GM18517 (cell line): ENCODE measurements around the gene CMPK2.
A peak's percentile ranks its signal among the peaks of the same experiment; 100 is the strongest.
"Not testable (repeated sequence)": the region's sequence is repeated elsewhere in the genome, so short reads cannot be mapped to it uniquely, and the experiment has no call there.

Experiments used
- ATAC-seq: cut with Tn5 transposase; IDR thresholded peaks from one replicate; pipeline ENCODE4 v1.9.1; 2021; ENCODE audit warnings: mild to moderate bottlenecking, moderate library complexity; ENCODE audit not compliant: unreplicated experiment

The CMPK2 gene

DNA sequence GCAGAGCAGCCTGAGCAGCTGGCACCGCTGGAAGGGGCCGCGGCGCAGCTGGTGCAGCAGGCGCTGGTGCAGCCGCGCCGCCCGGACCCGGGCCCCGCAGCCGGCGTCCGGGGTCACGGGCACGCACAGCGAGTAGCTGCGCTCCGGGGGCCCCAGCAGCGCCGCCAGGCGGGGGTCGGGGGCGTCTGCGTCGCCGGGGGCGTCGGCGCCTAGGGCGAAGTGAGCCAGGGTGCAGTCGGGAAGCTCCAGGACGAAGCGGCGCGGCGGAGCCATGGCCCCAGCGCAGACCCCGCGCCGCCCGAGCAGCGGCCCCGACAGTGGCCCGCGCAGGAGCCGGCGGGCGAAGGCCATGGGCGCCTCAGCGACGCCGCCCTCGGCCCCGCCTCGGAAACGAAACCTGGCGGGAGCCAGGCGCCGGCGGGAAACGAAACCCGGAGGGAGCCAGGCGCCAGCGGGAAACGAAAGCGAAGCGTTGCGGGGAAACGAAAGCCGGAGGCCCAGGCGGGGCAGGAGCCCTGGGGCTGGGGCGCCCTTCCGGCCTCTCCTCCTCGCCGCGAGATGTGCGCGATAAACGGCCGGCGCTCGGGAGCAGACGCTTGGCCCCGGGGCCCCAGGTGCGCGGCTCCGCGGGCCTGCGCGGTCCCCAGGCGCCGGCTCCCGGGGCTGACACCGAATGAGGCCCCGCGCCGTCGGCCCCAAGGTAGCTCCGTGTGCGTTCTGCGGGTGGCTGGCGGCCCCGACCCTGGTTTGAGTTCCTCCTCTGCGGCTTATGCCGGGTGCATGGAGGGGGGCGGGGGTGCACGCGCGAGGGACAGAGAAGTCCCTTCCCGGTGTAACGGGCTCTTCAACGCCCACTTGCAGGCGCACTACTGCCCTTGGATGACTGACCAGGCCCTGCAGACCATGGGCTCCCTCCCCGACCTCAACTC is at the start of gene CMPK2:
Gene CMPK2 (minus strand): TSS at position 562 of the 929 bp plus-strand sequence. CDS start 211 bp downstream, at position 351.
- ATAC-seq = peak; percentile 78

DNA sequence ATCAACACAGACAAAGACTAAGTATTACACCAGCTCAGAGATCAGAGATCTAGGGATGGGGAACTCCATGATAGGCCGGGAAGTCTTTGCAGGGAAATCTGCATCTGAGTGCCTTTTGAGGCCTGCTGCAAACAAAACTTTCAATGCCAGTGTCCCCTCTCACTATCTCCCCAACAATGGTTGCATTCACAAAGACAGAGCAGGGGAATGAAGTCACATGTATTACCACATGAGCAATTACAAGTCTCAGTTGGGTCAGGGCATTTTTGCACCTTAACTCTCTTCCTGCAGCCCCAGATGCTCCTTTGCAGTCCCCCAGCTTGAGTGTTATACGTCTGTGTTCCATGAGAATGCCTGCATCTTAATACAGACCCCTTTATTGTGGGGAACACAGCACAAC is 49.7 kb upstream of the CMPK2 start:
- ATAC-seq = no peak

GRCh38 chr2:6914828-6915227 is 49.1 kb upstream of the CMPK2 start:
- ATAC-seq = no peak

- ATAC-seq = no peak
Measured at GRCh38 chr2:6913415-6914157, 47.9 kb upstream of the CMPK2 start.

- no peak for ATAC-seq
Measured at GRCh38 chr2:6911721-6912120, 46.0 kb upstream of the CMPK2 start.

DNA sequence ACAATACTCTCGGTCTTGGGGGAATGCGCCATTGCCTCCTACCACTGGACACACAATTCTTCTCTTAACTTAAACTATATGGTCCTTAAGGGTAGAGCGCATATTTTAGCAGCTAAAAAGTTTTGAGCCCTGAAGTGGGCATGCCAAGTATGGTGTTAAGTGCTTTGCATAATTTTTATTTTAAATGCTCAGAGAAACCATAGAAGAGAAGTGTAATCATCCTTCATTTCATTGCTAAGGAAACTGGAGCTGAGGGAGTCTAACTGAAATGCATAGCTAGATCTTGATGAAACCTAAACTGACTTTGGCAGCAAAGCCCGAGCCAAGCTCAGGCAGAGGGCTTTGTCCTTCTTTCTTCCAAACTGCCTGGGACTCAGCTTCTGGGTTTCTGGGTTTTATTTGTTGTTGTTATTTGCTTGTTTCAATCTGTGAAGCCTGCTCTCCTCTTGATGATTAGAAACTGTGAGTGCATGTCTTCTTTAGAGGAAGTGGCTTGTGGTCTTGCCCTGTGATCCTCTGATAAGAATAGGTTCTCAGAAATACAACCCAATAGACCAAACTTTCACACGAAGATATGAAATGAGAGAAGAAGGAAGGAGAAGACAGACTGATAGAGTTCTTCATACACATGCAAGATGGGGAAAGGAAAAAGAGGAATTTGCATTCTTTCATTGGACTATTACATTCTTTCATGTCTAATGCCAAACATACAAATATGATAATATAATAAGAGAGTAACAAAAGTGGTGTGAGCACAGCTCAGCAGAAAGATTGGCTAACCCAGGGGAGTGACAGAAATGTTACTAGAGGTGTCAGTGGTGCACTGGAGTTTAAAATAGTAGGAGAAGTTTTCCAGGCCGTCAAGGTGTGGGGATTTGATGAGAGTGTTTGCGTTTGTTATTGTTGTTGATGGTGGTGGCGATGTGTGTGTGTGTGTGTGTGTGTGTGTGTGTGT is 44.0 kb upstream of the CMPK2 start:
- peak; percentile 99 for ATAC-seq

GRCh38 chr2:6908291-6908690 is 42.6 kb upstream of the CMPK2 start:
- no peak for ATAC-seq

DNA sequence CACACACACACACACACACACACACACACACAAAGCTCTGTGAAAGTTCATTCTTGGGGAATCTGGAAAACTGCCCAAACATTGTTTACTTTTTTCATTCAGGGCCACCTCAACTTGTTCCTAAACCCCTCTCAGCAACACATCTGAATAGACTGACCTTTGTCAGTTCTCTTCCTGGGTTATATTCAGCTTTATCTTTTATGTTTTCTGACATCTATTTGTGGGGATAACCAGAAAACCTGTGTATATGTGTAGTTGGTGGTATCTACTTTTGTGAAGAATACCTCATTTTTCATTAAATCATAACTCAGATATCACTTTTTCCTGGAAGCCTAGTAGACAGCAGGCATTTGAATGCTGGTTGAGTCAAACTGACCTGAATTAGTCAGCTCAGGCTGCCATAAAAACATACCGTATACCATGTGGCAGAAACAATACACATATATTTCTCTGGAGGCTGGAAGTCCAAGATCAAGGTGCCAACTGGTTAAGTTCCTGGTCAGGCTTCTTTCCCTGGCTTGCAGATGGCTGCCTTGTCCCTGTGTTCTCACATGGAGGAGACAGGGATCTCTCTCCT is 40.5 kb upstream of the CMPK2 start:
- no peak for ATAC-seq

- ATAC-seq = no peak
Measured at GRCh38 chr2:6905668-6906067, 40.0 kb upstream of the CMPK2 start.

DNA sequence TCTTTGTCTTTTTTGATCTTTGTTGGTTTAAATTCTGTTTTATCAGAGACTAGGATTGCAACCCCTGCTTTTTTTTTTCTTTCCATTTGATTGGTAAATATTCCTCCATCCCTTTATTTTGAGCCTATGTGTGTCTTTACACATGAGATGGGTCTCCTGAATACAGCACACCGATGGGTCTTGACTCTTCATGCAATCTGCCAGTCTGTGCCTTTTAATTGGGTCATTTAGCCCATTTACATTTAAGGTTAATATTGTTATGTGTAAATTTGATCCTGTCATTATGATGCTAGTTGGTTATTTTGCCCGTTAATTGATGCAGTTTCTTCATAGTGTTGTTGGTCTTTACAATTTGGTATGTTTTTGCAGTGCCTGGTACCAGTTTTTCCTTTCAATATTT is 36.9 kb upstream of the CMPK2 start:
- not testable (repeated sequence) for ATAC-seq

GRCh38 chr2:6896930-6897759 is 31.4 kb upstream of the CMPK2 start:
- no peak for ATAC-seq

GRCh38 chr2:6893876-6894482 is 28.3 kb upstream of the CMPK2 start:
- ATAC-seq = no peak

DNA sequence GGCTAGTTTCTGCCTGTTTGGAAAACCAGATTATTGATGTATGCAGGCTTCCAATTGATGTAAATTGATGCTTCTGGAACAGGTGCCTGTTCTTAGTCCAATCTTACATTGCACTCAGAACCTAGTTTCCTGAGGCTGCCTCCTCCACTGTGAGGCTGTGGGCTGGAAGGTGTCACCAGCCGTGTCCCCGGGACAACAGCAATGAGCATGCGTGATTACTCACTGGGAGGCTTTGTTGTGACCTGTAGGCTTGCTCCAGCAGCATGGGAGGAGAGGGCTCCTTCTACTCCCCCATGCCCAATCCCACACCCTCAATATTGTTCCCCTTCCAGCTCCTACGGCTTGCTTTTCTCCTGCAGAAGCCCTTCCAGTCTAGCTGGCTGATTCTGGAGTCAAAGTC is 23.0 kb upstream of the CMPK2 start:
- ATAC-seq = no peak

DNA sequence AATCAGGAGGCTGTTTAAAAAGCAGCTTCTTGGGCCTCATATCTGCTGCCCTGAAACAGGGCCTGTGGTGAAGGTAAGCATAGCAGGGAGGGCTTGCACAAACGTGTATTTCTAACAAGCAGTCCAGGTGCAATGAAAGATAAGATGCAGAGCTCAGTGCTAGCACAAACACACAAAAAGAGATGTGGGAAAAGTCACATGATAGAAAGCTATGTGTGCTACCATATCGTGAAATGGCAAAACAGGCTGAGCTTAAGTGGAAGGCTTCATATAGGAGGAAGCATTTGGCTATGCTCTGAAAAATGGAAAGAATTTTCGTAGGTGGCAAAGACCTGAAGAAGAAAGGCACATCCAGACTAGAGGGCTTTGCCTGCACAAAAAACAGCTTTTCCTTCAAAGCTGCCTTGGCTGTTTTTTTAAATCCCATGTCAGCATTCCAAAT is 22.1 kb upstream of the CMPK2 start:
- no peak for ATAC-seq

- no peak for ATAC-seq
Measured at GRCh38 chr2:6885968-6886367, 20.3 kb upstream of the CMPK2 start.

DNA sequence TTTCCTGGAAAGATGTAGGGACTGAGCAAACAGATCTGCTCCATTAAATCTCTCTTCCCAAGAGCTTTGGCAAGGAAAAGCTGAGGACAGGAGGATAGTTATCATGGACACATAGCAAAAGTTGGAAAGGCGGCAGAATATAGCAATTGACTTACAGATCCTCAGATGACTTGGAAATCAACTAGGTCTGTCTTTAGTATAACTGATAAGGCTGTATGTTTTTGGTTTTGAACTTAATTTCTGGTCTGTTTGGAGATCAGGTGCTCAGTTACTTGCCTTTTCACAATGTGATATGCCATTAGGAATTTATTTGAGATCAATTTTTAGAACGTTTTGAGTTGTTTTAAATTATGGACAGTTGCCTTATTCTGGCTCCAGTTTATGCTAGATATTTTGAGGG is 19.8 kb upstream of the CMPK2 start:
- no peak for ATAC-seq

DNA sequence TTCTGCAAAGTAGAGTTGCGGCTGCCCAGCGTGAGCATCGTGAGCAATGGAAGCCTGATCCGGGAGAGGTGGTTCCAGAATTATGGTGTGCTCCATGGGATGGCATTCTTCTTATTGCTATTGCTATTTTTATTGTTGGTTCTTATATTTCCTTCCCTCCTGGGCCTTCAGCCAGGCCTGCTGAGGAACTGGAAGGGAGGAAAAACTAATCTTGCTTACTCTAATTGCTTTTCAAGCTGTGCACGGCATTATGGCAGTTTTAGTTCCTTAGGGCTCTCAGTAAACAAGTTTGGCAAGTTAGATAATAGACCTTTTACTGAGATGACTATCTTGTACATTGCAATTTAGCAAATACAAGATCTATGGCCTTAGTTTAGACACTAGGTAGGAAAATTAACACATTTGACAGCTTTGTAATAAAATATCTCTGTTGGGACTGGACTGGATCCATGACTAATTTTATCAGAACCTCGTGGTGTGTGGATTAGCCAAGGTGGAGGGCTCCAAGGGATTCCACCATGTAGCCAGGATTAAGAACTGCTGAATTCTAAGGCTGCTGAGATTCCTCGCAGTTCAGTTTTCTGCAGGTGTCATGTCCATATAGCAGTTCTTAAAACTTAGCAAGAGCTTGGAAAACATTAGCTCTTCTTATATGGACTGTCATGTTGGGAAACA is 17.9 kb upstream of the CMPK2 start:
- no peak for ATAC-seq

DNA sequence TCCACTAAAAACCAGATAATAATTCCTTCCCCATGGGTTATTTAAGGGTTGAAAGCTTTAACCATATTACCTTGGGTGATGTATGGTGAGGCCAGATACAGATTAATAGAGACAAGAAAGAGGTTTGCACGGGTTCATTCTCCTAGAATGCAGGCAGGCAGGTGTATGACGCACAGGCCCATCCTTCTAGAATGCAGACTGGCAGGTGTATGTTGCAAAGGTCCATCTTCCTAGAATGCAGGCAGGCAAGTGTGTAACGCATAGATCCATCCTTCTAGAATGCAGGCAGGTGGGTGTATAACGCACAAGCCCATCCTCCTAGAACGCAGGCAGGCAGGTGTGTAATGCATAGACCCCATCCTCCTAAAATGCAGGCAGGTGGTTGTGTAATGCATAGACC is 15.8 kb upstream of the CMPK2 start:
- no peak for ATAC-seq

DNA sequence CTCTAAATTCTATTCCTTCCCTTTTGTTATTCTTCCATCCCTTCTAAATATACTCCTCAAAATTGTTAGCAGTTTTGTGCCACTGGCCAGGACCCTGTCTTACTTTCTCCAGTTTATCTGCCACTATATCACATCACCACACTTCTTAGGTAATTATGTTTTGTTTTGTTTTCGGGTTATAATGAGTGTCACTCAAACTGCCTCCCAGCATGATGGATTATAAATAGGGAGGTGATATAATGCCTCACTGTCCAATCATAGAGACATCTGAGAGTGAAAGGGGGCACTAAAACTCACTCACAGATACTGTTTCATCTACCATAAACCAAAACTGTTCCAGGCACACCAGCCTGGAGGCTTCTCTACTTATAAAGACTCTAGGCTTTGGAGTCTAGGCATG is 15.3 kb upstream of the CMPK2 start:
- no peak for ATAC-seq
